Omental fat pad (tissue), 4 donors: ENCODE measurements around the gene PLA2R1. TPM values are rescaled to one million over a fixed set of nuclear protein-coding genes. Genes with fewer than 3 reads are reported as not detected.

Experiments used
- ATAC-seq: fragments of 150-250 bp; one replicate; pipeline ENCODE4 v1.9.1; 2016; ENCODE audit warnings: mild to moderate bottlenecking, moderate library complexity; ENCODE audit not compliant: low FRiP score
- DNase-seq: peaks from one replicate; pipeline ENCODE4 v3.0.0-alpha.2; 2019; ENCODE audit warnings: low spot score
- CTCF ChIP-seq, 3 donors: fragments of 450-650 bp; IDR thresholded peaks; one replicate each; pipeline ENCODE4 v1.5.1; 2016 to 2017; ENCODE audit warnings: antibody characterized with exemption in 3 of 3, mild to moderate bottlenecking in 3 of 3, moderate library complexity in 2 of 3
- total RNA-seq, 4 donors: library from RNA; depleted of rRNA; stranded (reverse); fragments of >200 nt; gene quantifications; one replicate each; pipeline ENCODE4 v1.1.0, GENCODE V29; 2016

PLA2R1 gene
- total RNA-seq, 4 donors from 2014 or later, result 6.5 to 13.5 (median 12.5) TPM

DNA sequence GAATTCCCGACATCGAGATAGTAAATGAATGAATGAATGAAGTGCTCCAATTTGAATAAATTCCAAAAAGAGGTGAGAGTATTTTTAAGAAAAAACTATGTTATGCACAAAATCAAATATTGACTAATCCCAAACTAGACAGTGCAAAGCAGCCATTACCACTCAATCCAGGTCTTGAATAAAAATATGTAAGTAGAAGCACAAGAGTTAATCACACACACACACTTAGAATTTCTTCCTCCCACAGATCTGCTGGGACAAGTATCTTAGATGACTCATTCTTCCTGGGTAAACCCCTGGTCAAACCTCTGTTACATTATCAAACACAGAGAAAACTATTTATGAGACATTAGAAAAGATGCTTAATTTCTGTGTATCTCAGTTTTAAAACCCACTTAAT lies 102.0 kb downstream of the PLA2R1 start:
- no peak for TF ChIP-seq CTCF (IDR thresholded peaks at IDR 0.05)
- DNase-seq (no peak), ATAC-seq (peak; percentile 80)

- TF ChIP-seq CTCF (IDR thresholded peaks at IDR 0.05), result no peak
Observed at GRCh38 chr2:159959136-159959535, 103.3 kb downstream of the PLA2R1 start.

DNA sequence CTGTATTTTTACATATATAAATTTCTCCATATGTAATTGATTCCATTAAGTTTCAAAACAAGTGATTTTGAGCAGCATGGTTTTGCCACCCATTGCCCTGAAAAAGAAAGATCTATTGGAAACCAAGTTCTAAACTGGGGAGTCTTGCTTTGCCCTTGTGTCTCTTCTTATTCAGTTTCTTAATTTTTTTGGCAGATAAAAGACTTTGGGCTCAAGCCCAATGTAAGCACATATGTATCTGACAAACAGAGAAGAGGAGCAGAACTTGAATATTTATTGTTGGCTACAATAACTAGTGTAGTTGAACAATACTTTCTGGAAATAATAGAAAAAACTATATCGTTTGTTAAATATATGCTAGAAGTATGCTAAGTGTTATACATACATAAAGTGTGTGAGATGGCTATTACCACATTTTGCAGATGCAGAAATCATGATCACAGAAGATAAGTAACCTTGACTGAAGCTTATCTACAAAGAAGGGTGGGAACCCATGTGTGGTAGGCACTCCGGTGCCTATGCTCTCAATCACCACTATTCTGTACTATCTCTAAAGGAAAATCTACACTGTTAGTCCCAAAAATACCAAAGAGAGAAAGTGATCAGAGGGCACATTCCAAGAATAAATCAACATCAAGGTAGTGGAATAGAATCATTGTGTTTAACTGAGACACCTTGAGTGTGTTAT lies 109.1 kb downstream of the PLA2R1 start:
- ATAC-seq, result no peak
- no peak for TF ChIP-seq CTCF (IDR thresholded peaks at IDR 0.05)

More at GRCh38 chr2:159959136-159959535, 103.3 kb downstream of the PLA2R1 start:
- ATAC-seq (no peak), DNase-seq (no peak)

DNA sequence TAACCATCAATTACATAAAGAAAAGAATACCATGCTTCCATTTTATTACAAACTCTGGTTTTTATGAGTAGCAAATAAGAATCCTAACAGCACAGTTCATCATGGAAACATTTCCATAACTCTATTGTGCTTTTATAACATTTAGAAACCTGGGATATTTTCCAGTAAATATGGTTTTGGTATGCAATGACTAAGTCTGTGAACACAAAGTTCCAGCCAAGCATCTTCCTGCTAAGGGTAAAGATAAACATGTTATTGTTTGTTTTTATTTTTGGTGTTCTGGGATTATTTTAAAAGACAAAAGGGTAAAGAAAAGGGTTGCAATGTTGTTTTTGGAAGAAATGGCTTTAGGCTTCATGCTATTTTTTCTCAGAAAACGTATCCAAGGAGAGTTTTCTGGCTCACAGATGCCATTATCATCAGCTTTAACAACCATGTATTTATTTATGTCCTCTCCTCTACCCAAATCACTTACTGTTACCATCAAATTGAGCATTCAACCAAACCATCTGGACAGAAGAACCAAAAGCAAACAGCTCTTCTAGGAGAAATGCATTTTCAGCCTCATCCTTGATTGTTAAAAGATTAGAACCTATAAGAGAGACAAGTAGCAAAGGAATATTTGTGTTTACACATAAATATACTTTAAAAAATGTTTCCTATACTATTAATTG lies 116.0 kb downstream of the PLA2R1 start:
- DNase-seq (no peak), ATAC-seq (no peak)
- no peak for TF ChIP-seq CTCF (IDR thresholded peaks at IDR 0.05)

More for the DNA sequence above, 109.1 kb downstream of the PLA2R1 start:
- DNase-seq, result no peak

DNA sequence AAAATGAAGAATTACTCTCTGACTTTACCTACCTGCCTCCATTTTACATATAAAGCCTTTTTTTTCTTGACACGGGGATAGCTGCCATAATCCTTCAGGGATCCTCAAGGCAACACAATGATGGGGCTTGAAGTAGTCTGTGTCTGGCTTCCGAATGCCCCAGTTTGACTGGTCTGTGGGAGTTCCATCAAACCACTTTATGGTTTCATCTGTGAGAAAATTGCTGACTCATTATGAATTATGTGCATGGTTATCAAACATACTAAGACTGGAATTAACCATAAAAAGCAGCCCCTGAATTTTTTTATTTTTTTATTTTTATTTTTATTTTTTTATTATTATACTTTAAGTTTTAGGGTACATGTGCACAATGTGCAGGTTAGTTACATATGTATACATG lies 117.5 kb downstream of the PLA2R1 start:
- DNase-seq (no peak), ATAC-seq (no peak)
- no peak for TF ChIP-seq CTCF (IDR thresholded peaks at IDR 0.05)

DNA sequence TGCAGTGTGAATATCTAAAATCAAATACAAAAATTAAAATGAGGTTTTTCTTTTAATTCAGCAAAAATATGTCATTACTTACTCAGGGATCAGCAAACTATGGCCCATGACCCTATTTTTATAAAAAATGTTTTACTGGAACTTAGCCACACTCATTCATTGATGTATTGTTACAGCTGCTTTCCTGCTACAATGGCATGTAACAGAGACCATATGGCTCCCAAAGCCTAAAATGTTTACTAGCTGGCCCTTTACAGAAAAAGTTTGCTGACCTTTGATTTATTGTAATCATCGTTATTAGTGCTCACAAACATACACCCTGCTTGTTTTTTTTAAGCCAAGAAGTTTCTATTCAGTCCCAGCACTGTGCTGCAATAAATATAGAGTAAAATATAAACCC lies 120.3 kb downstream of the PLA2R1 start:
- DNase-seq, result no peak
- no peak for ATAC-seq
- TF ChIP-seq CTCF (IDR thresholded peaks at IDR 0.05), result no peak

GRCh38 chr2:159941729-159942128 lies 120.7 kb downstream of the PLA2R1 start:
- ATAC-seq, result no peak
- no peak for TF ChIP-seq CTCF (IDR thresholded peaks at IDR 0.05)
- no peak for DNase-seq
